Epithelial cell of prostate (primary cell): Measurements from ENCODE around the gene RHOU.
"Not testable (repeated sequence)": the region's sequence is repeated elsewhere in the genome, so short reads cannot be mapped to it uniquely, and the experiment has no call there.

Source experiments
- DNase-seq: peaks from one replicate; pipeline ENCODE4 v3.0.0-alpha.2; 2011; ENCODE audit warnings: low read depth, low spot score
- H3K27ac ChIP-seq: fragments of 450-650 bp; 2 replicates; pipeline ENCODE4 v1.5.1; 2017; ENCODE audit warnings: mild to moderate bottlenecking

RHOU gene

GRCh38 chr1:228753786-228754360, 18.6 kb downstream of the RHOU start:
- no peak overlapping the region for H3K27ac ChIP-seq
- no peak for DNase-seq

GRCh38 chr1:228754646-228755268, 19.5 kb downstream of the RHOU start:
- no peak for DNase-seq
- H3K27ac ChIP-seq: no peak overlapping the region

GRCh38 chr1:228755800-228756199, 20.5 kb downstream of the RHOU start:
- no peak overlapping the region for H3K27ac ChIP-seq
- no peak for DNase-seq

GRCh38 chr1:228756457-228756856, 21.2 kb downstream of the RHOU start:
- no peak overlapping the region for H3K27ac ChIP-seq
- DNase-seq: no peak

- DNase-seq: no peak
- H3K27ac ChIP-seq: no peak overlapping the region
Observed at GRCh38 chr1:228758447-228758846, 23.2 kb downstream of the RHOU start.

GRCh38 chr1:228760979-228761378, 25.7 kb downstream of the RHOU start:
- DNase-seq: no peak

GRCh38 chr1:228763561-228763960, 28.3 kb downstream of the RHOU start:
- H3K27ac ChIP-seq: no peak overlapping the region
- no peak for DNase-seq

More at GRCh38 chr1:228760979-228761378, 25.7 kb downstream of the RHOU start:
- H3K27ac ChIP-seq: no peak overlapping the region

GRCh38 chr1:228765168-228765946, 30.1 kb downstream of the RHOU start:
- no peak for DNase-seq
- no peak overlapping the region for H3K27ac ChIP-seq

GRCh38 chr1:228766788-228767187, 31.5 kb downstream of the RHOU start:
- H3K27ac ChIP-seq: no peak overlapping the region
- DNase-seq: no peak

- no peak for DNase-seq
- H3K27ac ChIP-seq: no peak overlapping the region
Observed at GRCh38 chr1:228767636-228768354, 32.5 kb downstream of the RHOU start.

- no peak for DNase-seq
- no peak overlapping the region for H3K27ac ChIP-seq
Observed at GRCh38 chr1:228768355-228769000, 33.2 kb downstream of the RHOU start.

- no peak for DNase-seq
- no peak overlapping the region for H3K27ac ChIP-seq
Observed at GRCh38 chr1:228770779-228771223, 35.5 kb downstream of the RHOU start.

- H3K27ac ChIP-seq: no peak overlapping the region
- no peak for DNase-seq
Observed at GRCh38 chr1:228772516-228773212, 37.4 kb downstream of the RHOU start.

- not testable (repeated sequence) for DNase-seq, H3K27ac ChIP-seq
Observed at GRCh38 chr1:228775946-228776345, 40.7 kb downstream of the RHOU start.

- no peak for DNase-seq
- no peak overlapping the region for H3K27ac ChIP-seq
Observed at GRCh38 chr1:228776449-228776848, 41.2 kb downstream of the RHOU start.

GRCh38 chr1:228777236-228777635, 42.0 kb downstream of the RHOU start:
- H3K27ac ChIP-seq: no peak overlapping the region
- no peak for DNase-seq

- DNase-seq: no peak
Observed at GRCh38 chr1:228778026-228778425, 42.7 kb downstream of the RHOU start.

GRCh38 chr1:228778466-228778865, 43.2 kb downstream of the RHOU start:
- no peak overlapping the region for H3K27ac ChIP-seq
- no peak for DNase-seq

More at GRCh38 chr1:228778026-228778425, 42.7 kb downstream of the RHOU start:
- H3K27ac ChIP-seq: no peak overlapping the region

- no peak for DNase-seq
- no peak overlapping the region for H3K27ac ChIP-seq
Observed at GRCh38 chr1:228778961-228779360, 43.7 kb downstream of the RHOU start.
